Measurements from ENCODE around the gene SNX27.

Gene SNX27

GRCh38 chr1:151619489-151620093, 7.7 kb downstream of the SNX27 start:
- DNase-seq (ENCODE audit: insufficient read length, low spot score) (no peak), FAIRE-seq (no peak)
- TF ChIP-seq, protein P1, sequence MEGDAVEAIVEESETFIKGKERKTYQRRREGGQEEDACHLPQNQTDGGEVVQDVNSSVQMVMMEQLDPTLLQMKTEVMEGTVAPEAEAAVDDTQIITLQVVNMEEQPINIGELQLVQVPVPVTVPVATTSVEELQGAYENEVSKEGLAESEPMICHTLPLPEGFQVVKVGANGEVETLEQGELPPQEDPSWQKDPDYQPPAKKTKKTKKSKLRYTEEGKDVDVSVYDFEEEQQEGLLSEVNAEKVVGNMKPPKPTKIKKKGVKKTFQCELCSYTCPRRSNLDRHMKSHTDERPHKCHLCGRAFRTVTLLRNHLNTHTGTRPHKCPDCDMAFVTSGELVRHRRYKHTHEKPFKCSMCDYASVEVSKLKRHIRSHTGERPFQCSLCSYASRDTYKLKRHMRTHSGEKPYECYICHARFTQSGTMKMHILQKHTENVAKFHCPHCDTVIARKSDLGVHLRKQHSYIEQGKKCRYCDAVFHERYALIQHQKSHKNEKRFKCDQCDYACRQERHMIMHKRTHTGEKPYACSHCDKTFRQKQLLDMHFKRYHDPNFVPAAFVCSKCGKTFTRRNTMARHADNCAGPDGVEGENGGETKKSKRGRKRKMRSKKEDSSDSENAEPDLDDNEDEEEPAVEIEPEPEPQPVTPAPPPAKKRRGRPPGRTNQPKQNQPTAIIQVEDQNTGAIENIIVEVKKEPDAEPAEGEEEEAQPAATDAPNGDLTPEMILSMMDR (IDR thresholded peaks at IDR 0.05; ENCODE audit: insufficient read depth, missing control alignments), result no peak

GRCh38 chr1:151620286-151620685, 8.4 kb downstream of the SNX27 start:
- FAIRE-seq, result no peak

DNA sequence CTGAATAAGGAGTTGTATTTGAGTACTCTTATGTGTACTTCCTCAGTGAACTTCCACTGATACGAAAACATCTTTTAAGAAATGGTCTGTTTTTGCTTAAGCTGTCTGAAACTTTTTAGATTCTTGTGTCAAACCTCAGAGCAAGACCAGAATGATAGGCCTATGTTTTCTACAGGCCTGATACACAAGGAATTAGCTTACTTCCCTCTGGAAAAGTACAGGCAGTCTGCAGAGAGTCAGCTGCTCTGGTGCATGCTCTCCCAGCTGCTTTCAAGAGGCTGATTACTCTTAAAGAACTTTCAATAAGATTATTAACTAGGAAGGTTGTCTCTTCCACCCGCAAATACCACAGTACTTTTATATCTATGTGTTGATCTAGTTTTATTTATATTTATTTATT, 9.5 kb downstream of the SNX27 start:
- FAIRE-seq (peak; percentile 69), DNase-seq (ENCODE audit: insufficient read length, low spot score) (no peak)
- TF ChIP-seq, protein P1 (IDR thresholded peaks at IDR 0.05; ENCODE audit: insufficient read depth, missing control alignments), result no peak

More at GRCh38 chr1:151620286-151620685, 8.4 kb downstream of the SNX27 start:
- DNase-seq (ENCODE audit: insufficient read length, low spot score), result no peak
- TF ChIP-seq, protein P1 (IDR thresholded peaks at IDR 0.05; ENCODE audit: insufficient read depth, missing control alignments), result no peak

DNA sequence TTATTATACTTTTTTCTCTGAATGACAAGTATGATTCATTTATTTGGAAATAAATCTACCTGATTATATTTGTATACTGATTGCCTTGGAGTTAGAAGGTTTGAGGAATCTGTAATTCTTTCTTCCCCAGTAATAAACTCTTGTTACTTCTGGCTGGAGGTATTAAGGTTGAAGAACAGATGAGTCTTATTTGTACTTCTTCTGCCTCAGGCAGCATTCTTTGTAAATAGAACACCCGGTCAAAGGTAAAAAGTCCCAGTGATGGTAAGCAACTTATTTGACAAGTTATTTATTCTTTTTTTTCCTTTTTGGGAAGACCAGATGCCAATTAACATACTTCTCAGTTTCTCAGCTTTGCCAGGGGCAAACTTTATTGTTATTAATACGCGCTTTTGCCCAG, 12.9 kb downstream of the SNX27 start:
- TF ChIP-seq, protein P1 (IDR thresholded peaks at IDR 0.05; ENCODE audit: insufficient read depth, missing control alignments), result no peak
- DNase-seq (ENCODE audit: insufficient read length, low spot score) (no peak), FAIRE-seq (no peak)

- DNase-seq (ENCODE audit: insufficient read length, low spot score), result no peak
- FAIRE-seq, result no peak
- TF ChIP-seq, protein P1 (IDR thresholded peaks at IDR 0.05; ENCODE audit: insufficient read depth, missing control alignments), result no peak
Measured at GRCh38 chr1:151626740-151627334, 15.0 kb downstream of the SNX27 start.

GRCh38 chr1:151629278-151629677, 17.4 kb downstream of the SNX27 start:
- TF ChIP-seq, protein P1 (IDR thresholded peaks at IDR 0.05; ENCODE audit: insufficient read depth, missing control alignments), result no peak
- FAIRE-seq (no peak), DNase-seq (ENCODE audit: insufficient read length, low spot score) (no peak)

DNA sequence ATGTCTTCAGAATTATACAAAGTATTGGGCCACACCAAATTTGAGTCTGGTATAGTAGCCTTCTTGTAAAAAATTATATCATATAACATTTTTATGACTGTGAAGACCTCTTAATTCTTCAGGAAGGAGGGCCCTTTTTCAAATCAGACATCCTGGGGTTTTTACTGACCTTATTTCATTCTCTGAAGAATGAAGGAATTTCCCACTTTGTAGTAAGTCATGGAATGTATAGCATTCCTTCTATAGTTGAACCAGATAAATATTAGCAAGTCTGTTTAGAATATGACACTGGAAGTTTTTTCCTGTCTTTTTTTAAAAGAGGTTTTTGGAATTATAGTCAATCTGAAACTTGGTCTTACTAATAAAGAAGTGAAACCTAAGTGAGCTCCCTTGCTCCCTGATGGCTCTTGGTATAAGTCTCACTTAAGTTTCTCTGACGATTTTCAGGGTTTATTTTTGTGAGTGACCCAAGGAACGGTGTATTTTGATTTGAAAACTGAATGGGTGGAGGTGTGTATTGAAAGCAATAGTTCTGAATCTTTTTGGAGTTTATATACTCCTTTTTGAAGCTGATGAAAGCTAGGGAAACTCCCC, 23.7 kb downstream of the SNX27 start:
- FAIRE-seq (no peak), DNase-seq (ENCODE audit: insufficient read length, low spot score) (no peak)
- TF ChIP-seq, protein P1 (IDR thresholded peaks at IDR 0.05; ENCODE audit: insufficient read depth, missing control alignments), result no peak
